ENCODE measurements around the gene MEX3A.
A peak's percentile ranks its signal among the peaks of the same experiment; 100 is the strongest.
"Not testable (repeated sequence)": the region's sequence is repeated elsewhere in the genome, so short reads cannot be mapped to it uniquely, and the experiment has no call there.

The MEX3A gene

GRCh38 chr1:156082309-156083091, at the start of gene MEX3A:
TSS of gene MEX3A (minus strand) at chr1:156082465. CDS start at chr1:156081998, 467 bp downstream.
- DNase-seq (ENCODE audit: low read depth in 2 of 2, low spot score in 1 of 2) = peak in 1 of 2 donors; percentile 35

- DNase-seq (ENCODE audit: low read depth in 2 of 2, low spot score in 1 of 2) = no peak
Measured at GRCh38 chr1:156130578-156130942, 48.3 kb upstream of the MEX3A start.

- peak; percentile 47 to 70 for DNase-seq (ENCODE audit: low read depth in 2 of 2, low spot score in 1 of 2)
Measured at GRCh38 chr1:156129687-156130577, 47.7 kb upstream of the MEX3A start.

GRCh38 chr1:156128654-156129597, 46.7 kb upstream of the MEX3A start:
- no peak for DNase-seq (ENCODE audit: low read depth in 2 of 2, low spot score in 1 of 2)

GRCh38 chr1:156128308-156128653, 46.0 kb upstream of the MEX3A start:
- DNase-seq (ENCODE audit: low read depth in 2 of 2, low spot score in 1 of 2) = no peak

- DNase-seq (ENCODE audit: low read depth in 2 of 2, low spot score in 1 of 2) = peak; percentile 43 to 74
Measured at GRCh38 chr1:156126630-156127534, 44.6 kb upstream of the MEX3A start.

- DNase-seq (ENCODE audit: low read depth in 2 of 2, low spot score in 1 of 2) = no peak
Measured at GRCh38 chr1:156126043-156126629, 43.9 kb upstream of the MEX3A start.

GRCh38 chr1:156125544-156125943, 43.3 kb upstream of the MEX3A start:
- DNase-seq (ENCODE audit: low read depth in 2 of 2, low spot score in 1 of 2) = not testable (repeated sequence)

- no peak for DNase-seq (ENCODE audit: low read depth in 2 of 2, low spot score in 1 of 2)
Measured at GRCh38 chr1:156124557-156125483, 42.6 kb upstream of the MEX3A start.

- peak in 1 of 2 donors; percentile 46 for DNase-seq (ENCODE audit: low read depth in 2 of 2, low spot score in 1 of 2)
Measured at GRCh38 chr1:156123356-156124196, 41.3 kb upstream of the MEX3A start.

GRCh38 chr1:156122519-156123355, 40.5 kb upstream of the MEX3A start:
- no peak for DNase-seq (ENCODE audit: low read depth in 2 of 2, low spot score in 1 of 2)

GRCh38 chr1:156122086-156122485, 39.8 kb upstream of the MEX3A start:
- no peak for DNase-seq (ENCODE audit: low read depth in 2 of 2, low spot score in 1 of 2)

- DNase-seq (ENCODE audit: low read depth in 2 of 2, low spot score in 1 of 2) = no peak
Measured at GRCh38 chr1:156121457-156121856, 39.2 kb upstream of the MEX3A start.

- not testable (repeated sequence) for DNase-seq (ENCODE audit: low read depth in 2 of 2, low spot score in 1 of 2)
Measured at GRCh38 chr1:156121005-156121404, 38.7 kb upstream of the MEX3A start.

- no peak for DNase-seq (ENCODE audit: low read depth in 2 of 2, low spot score in 1 of 2)
Measured at GRCh38 chr1:156120318-156120717, 38.1 kb upstream of the MEX3A start.

GRCh38 chr1:156119503-156120209, 37.4 kb upstream of the MEX3A start:
- no peak for DNase-seq (ENCODE audit: low read depth in 2 of 2, low spot score in 1 of 2)
